Lower leg skin (tissue), 4 donors: Measurements from ENCODE around the gene RPL10. TPM values are rescaled to one million over a fixed set of nuclear protein-coding genes. Genes with fewer than 3 reads are reported as not detected.

Source experiments
- DNase-seq, 2 donors: peaks; one replicate each; pipeline ENCODE4 v3.0.0-alpha.2; 2019; ENCODE audit warnings: low spot score in 2 of 2
- H3K4me3 ChIP-seq: fragments of 200-600 bp; sonication (generic); 2 replicates; pipeline ENCODE4 v1.5.1; 2017; ENCODE audit warnings: mild to moderate bottlenecking, low read depth; ENCODE audit not compliant: poor library complexity, severe bottlenecking
- CTCF ChIP-seq, 3 donors: fragments of 450-650 bp; IDR thresholded peaks; one replicate each; pipeline ENCODE4 v1.5.1; 2016; ENCODE audit warnings: antibody characterized with exemption in 3 of 3, mild to moderate bottlenecking in 3 of 3, moderate library complexity in 2 of 3
- POLR2A ChIP-seq, 2 donors: fragments of 450-650 bp; IDR thresholded peaks; one replicate each; pipeline ENCODE4 v1.6.1; 2016 to 2017; ENCODE audit warnings: antibody characterized with exemption in 2 of 2, mild to moderate bottlenecking in 1 of 2, moderate library complexity in 1 of 2
- WGBS, 2 donors: methylation state at CpG; one replicate each; pipeline ENCODE4 v1.1.5; 2018; 5-methylcytosine and 5-hydroxymethylcytosine counted together
- intact Hi-C: fragments of 100-400 bp; cut with DNase I; formaldehyde crosslinking; loops from one replicate; pipeline ENCODE4 v1.15.0; 2023; ENCODE audit warnings: low total_unique reads
- total RNA-seq, 4 donors: library from RNA; depleted of rRNA; stranded (reverse); fragments of >200 nt; gene quantifications; one replicate each; pipeline ENCODE4 v1.1.0, GENCODE V29; 2016

The RPL10 gene
- total RNA-seq, 4 donors from 2014 or later: 3,266 to 8,500 (median 5,564) TPM

GRCh38 chrX:154379569-154379951, 18.6 kb upstream of the RPL10 start:
- intact Hi-C loops: no loop called here
- H3K4me3 ChIP-seq: peak overlapping the region; percentile 66
- no peak for DNase-seq
- TF ChIP-seq CTCF (IDR thresholded peaks at IDR 0.05): no peak
- no peak for TF ChIP-seq POLR2A (IDR thresholded peaks at IDR 0.05)
- WGBS, 2 donors: 0 to 34% methylated on average over 12 to 38 of the region's 38 CpGs

GRCh38 chrX:154380153-154380552, 18.0 kb upstream of the RPL10 start:
- DNase-seq: no peak
- 49 to 66% methylated on average over 6 to 13 of the region's 13 CpGs for WGBS, 2 donors
- intact Hi-C loops: no loop called here

GRCh38 chrX:154380787-154381186, 17.4 kb upstream of the RPL10 start:
- H3K4me3 ChIP-seq: no peak overlapping the region
- DNase-seq: no peak
- WGBS, 2 donors: 74 to 79% methylated on average over 14 of the region's 14 CpGs
- intact Hi-C loops: no loop called here
- TF ChIP-seq POLR2A (IDR thresholded peaks at IDR 0.05) (no peak), CTCF (IDR thresholded peaks at IDR 0.05) (no peak)

More at GRCh38 chrX:154380153-154380552, 18.0 kb upstream of the RPL10 start:
- H3K4me3 ChIP-seq: peak overlapping the region; percentile 66
- TF ChIP-seq CTCF (IDR thresholded peaks at IDR 0.05) (no peak), POLR2A (IDR thresholded peaks at IDR 0.05) (no peak)

GRCh38 chrX:154381271-154381670, 16.9 kb upstream of the RPL10 start:
- no peak for DNase-seq
- 70 to 74% methylated on average over 5 to 6 of the region's 6 CpGs for WGBS, 2 donors
- TF ChIP-seq POLR2A (IDR thresholded peaks at IDR 0.05) (no peak), CTCF (IDR thresholded peaks at IDR 0.05) (no peak)
- no peak overlapping the region for H3K4me3 ChIP-seq
- intact Hi-C loops: no loop called here

- 75 to 82% methylated on average over 8 to 11 of the region's 11 CpGs for WGBS, 2 donors
- intact Hi-C loops: no loop called here
- DNase-seq: no peak
- TF ChIP-seq POLR2A (IDR thresholded peaks at IDR 0.05): no peak
- TF ChIP-seq CTCF (IDR thresholded peaks at IDR 0.05): no peak
- no peak overlapping the region for H3K4me3 ChIP-seq
Measured at GRCh38 chrX:154382483-154383069, 15.6 kb upstream of the RPL10 start.
